NCI-H1105 treated with DMSO at 0.1 percent for 48 hours (cell line): ENCODE data around the gene FGD2.

ENCODE experiments used
- DNase-seq: peaks from one replicate; lab custom pipeline; 2025; lab: John Stamatoyannopoulos, UW

FGD2 gene

DNA sequence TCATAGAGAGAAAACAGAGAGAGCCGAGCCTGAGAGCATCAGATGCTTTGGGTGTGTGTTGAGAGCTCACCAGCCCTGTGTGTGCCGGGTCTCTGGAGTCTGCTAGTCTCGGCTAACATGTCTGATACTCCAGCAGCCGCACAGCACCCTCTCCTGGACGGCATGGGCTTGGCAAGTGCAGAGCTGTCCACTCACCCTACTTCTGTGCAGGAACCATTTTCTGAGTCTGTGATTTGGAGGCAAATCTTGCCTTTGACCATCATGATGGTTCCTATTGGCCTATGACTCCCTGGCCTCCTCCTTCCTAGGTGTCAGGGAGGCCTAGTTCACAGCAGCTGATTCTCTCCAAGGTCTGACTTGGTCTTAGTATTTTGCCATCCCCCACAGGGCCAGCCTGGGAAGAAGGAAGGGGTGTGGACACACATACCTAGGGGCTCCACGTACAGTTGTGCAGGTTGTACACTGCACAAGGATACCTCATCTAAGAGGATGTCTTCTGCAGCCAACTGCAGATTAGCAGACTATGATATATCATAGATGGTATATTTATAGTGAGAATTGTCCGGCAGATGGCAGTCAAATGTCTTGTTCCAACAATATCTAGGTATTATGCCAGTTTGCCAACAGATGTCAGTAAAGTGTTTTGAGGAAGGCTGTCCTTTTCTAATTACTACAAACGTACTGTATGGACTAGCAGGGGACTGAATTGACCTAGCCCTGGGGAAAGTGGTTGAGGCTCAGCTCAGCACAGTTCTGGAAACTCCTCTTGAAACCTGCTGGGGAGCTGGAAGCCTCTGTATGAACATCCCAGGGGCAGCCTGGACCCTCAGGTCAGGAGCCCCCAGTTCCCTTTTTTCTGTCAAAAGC, 13.0 kb downstream of the FGD2 start:
- DNase-seq, result peak; percentile 90

DNA sequence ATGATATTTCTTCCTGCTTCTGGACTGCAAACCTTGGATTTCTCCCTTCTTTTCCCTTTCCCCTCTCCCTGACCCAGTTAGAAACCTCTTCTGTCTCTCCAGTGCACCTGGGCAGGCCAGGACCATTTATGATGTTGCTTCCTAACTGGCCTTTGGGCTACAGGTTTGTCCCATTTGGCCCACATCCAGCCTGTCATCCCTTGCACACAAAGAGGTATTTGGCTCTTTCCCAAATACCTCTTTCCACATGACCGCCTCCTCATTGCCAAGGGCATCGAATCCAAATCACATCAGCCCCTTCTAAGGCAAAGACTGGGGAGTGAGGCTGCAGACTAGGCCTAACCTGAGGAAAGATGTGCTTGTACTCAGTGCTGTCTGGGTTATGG, 13.6 kb downstream of the FGD2 start:
- peak; percentile 93 for DNase-seq

DNA sequence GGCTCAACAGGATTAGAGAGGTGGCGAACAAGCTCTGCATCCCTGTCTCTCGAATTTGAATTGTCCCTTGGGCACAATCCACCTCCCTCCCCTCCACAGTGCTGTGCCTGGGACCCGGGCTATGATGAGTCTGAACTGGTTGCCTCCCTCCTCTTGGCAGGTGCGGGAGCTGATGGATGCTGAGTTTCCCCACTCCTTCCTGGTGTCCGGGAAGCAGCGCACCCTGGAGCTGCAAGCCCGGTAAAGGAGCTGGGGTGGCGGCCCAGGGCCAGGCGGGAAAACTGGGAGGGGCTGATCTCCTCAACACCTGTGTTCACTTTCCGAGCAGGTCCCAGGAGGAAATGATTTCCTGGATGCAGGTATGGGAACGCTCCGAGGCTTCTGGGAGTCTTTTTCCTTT, 14.9 kb downstream of the FGD2 start:
- no peak for DNase-seq

DNA sequence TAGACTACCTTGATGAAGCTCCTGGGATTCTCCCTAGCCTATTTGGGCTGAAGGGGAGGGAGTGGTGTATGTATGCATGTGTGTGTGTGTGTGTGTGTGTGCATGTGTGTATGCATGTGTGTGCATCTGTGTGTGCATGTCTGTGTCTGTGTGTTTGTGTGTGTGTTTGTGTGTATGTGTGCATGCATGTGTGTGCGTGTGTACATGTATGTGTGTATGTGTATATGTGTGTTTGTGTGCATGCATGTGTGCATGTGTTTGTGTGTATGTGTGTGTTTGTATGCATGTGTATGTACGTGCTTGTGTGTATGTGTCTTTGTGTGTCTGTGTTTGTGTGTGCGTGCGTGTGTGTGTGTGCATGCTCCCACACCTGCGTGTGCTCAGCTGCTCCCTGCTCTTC, 15.4 kb downstream of the FGD2 start:
- DNase-seq, result no peak

DNA sequence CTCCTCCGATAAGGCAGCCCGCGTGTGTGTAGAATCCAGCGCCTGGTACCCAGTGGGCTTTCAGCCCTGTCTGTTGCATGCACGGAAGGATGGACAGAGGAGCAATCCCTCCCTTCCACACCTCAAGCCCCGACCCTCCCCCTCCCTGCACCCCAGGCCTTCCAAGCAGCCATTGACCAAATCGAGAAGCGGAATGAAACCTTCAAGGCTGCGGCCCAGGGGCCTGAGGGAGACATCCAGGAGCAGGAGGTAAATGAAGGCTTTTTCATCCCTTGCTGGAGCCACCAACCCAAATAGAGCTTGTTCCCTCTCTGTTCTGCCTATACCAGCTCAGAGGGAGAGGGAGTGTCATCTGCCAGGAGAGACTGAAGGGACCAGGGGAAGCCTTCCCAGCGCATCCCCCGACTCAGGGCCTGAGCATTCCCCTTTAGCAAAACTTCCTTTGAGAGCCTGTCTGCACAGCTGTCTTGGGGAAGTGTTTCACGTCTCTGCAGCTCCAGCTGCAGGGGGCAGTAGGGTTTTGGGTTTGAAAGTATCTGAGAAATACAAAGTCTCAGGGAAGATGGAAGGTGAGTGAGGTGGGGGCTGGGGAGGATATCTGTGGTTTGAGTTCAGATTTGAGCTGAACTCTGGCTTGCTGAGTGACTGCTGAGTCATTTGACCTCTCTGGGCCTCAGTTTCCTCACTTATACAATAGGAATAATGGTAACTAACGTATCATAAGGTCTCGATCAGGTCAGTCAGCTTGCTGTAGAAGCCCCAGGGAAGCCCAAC, 16.1 kb downstream of the FGD2 start:
- DNase-seq, result peak; percentile 12

DNA sequence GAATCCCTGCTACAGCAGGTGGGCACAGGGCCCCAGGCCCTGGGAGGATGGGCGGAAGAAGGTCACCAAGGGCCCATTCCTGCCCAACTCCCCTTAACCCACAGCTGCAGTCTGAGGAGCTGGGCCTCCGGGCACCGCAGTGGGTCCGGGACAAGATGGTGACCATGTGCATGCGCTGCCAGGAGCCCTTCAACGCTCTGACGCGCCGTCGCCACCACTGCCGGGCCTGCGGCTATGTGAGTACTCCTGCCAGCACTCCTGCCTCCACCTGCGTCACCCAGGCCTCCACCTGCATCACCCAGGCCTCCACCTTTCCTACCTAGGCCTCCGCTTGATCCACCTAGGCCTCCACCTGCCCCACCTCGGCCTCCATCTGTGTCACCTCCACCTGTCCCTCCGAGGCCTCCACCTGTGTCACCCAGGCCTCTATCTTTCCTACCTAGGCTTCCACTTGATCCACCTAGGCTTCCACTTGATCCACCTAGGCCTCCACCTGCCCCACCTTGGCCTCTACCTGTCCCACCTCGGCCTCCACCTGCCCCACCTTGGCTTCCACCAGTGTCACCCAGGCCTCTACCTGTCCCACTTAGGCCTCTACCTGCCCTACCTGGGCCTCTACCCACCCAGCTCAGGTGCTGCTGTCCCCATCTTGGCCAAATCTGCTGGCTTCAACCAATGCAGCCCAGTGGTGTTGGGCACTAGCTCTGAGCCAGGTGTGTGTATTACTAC, 16.8 kb downstream of the FGD2 start:
- DNase-seq, result no peak

DNA sequence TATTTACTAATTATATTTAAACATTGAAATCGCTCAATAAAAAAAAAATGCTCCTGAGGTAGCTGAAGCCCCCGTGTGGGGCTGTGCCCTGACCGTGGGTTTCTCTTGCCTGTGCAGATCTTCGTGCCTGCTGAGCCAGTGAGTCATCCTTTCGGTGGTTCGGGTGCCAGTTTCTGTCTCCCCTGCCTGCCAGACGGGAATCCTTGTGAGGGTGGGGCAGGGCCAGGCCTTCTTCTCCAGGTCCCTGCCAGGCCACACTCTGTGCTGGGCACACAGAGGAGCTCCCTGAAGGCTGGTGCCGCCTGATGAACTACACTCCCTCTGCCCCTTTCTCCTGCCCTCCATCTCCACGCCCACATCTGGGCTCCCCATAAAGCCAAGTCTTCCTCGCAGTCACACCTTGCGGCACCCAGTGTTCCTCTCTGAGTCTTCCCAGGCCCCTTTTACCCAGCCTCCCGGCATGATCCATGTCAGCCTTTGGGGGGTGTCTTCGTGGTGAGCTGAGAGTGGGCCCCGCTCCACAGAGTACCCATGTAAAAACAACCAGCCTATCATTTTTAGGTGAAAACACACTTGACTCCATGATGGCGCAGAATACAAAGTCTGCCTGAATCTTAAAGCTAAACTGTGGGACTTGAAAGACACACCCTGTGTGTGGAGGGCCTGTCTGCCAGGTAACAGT, 19.3 kb downstream of the FGD2 start:
- DNase-seq, result no peak

DNA sequence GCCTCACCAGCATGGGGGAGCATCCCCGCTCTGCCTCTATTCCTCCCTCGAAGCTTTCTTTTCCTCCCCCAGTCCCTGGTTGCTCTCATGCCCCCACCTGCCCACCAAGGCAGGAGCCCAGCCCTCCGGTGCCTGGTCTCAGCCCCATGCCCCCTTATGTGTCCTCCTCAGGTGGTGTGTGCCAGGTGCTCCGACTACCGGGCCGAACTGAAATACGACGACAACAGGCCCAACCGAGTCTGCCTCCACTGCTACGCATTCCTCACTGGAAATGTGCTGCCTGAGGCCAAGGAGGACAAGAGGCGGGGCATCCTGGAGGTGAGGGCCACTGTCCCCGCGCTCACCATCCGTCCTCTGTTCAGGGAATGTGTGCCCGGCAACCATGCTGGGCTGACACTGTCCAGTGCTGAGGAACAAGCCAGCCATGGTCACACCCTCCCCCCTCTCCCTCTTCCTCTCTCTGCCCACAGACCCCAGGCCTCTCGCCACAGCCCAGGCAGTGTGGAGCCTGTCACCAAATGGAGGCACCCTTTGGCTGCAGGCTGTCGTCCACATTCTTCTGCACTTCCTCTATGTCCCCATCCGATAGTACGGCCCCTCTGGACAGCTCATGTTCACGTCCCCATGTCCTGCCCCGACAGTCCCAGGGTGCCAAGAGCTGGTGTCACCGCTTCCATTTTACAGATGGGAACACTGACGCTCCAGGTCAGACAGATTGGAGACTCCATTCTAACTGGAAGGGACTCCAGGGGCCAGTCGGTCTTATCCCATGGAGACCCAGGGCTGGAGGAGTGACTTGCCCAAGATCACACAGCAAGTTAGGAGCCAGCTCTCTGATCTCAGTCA, 20.4 kb downstream of the FGD2 start:
- DNase-seq, result no peak

DNA sequence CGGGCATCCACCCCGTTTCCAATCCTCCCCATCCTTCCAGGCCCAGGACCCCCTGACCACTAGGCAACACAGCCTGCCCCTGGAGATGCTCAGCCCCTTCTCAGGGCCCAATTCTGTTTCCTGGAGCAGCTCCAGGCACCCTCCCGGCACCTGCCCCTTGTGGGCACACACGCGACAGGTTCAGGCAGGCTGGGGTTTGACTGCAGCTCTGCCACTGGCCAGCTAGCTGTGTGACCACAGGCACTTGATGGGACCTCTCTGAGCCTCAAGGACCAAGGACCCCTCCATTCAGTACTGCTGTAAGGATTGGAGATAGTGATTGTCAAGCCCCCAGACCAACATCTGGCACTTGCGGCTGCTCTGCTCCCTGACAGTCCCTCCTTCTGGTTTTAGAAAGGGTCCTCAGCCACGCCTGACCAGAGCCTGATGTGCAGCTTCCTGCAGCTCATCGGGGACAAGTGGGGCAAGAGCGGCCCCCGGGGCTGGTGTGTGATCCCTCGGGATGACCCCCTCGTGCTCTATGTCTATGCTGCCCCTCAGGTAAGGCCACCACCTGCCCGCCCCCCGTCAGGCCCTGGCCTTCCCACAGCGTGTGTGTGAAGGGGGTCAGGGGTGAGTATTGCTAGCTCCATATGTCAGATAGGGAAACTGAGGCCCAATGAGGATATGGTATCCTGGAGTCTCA, 21.7 kb downstream of the FGD2 start:
- no peak for DNase-seq

DNA sequence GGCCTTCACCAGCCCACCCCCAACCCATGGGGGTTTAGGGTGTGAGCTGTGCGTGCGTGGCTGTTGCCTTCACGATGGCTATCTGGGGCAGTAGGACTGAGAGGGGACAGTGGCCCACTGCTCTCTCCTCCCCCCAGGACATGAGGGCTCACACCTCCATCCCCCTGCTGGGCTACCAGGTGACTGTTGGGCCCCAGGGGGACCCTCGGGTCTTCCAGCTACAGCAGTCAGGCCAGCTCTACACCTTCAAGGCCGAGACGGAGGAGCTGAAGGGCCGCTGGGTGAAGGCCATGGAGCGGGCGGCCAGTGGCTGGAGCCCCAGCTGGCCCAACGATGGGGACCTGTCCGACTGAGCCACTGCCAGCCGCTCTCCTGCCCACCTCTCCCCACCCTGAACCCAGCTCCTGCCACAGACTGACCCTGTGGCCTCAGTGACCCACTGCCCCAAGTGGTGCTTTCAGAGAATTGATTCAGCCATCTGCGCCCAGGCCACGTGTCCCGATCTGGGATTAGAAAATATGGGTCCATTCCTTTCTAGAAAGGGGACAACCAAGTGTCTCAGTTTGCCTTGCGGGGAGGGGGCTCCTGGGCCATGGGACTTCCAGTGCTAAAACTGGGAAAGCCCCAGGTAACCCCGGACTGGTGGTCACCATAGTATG, 22.5 kb downstream of the FGD2 start:
- no peak for DNase-seq

DNA sequence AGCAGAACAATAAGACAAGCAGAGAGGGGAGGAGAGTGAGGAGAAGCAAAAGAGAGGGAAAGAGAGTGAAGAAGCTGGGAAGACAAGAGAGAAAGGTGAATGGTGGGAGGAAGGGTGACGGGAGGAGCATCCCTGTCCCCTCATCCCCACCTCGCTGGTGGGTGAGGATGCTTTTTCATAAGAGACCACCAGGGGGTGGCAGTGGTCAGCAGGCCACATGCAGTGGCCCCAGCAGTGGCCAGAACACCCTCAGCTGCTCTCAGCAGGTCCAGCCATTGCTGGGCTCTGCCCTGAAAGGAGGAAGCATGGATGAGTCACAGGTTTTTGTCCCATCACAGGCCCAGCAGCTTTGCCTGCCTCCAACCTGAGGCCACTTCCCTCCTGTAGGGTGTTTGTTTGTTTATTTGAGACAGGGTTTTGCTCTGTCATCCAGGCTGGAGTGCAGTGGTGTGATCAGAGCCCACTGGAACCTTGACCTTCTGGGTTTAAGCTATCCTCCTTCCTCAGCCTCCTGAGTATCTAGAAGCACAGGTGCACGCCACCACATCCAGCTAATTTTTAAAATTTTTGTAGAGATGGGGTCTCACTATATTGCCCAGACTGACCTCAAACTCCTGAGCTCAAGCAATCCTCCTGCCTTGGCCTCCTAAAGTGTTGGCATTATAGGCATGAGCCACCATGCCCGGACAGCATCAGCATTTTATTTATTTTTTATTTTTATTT, 24.0 kb downstream of the FGD2 start:
- DNase-seq, result peak; percentile 12

DNA sequence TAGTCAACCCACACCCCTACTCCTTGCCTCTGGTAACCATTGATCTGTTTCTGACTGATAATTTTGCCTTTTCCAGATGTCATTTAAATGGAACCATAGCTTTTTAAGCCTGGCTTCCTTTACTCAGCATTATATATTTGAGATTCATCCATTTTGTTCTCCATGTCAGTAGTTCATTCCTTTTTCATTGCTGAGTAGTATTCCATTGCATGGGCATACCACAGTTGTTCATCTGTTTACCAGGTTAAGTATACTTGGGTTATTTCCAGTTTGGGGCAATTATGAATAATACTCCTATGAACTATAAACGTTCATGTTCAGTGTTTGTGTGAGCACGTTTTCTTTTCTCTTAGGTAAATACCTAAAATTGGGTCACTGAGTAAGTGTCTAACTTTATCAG, 25.1 kb downstream of the FGD2 start:
- DNase-seq, result no peak

DNA sequence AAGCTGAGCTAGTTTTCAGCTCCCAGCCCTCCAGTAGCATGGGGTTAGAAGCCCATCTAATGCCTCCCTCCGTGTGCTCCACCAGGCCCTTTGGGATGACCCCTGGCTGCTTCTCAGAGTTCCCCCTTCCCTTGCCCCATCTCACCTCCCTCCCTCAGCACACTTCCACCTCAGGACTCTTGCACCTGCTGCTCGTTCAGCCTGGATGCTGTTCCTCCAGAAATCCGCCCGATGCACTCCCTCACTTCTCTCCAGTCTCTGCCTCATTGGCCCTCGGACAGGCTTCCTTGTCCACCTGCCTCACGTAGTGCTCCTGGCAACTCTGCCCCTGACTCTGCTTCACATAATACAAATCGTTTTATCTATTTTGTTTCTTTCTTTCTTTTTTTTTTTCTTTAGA, 26.8 kb downstream of the FGD2 start:
- no peak for DNase-seq

DNA sequence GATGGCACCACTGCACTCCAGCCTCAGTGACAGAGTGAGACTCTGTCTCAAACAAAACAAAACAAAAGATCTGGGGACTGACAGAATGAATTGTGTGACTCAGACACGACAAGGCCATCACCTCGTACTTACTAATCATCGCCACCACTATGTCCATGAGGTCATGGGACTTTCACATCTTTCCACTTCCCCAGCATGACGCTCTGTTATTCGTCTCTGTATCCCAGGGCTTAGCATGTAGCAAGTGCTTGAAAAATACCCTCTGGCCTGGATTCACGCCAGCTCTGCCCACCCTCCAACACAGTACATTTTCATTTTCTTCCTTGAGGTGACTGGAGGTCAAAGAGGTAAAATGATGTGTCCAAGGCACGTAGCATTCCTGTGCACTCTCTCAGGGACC, 27.8 kb downstream of the FGD2 start:
- no peak for DNase-seq

DNA sequence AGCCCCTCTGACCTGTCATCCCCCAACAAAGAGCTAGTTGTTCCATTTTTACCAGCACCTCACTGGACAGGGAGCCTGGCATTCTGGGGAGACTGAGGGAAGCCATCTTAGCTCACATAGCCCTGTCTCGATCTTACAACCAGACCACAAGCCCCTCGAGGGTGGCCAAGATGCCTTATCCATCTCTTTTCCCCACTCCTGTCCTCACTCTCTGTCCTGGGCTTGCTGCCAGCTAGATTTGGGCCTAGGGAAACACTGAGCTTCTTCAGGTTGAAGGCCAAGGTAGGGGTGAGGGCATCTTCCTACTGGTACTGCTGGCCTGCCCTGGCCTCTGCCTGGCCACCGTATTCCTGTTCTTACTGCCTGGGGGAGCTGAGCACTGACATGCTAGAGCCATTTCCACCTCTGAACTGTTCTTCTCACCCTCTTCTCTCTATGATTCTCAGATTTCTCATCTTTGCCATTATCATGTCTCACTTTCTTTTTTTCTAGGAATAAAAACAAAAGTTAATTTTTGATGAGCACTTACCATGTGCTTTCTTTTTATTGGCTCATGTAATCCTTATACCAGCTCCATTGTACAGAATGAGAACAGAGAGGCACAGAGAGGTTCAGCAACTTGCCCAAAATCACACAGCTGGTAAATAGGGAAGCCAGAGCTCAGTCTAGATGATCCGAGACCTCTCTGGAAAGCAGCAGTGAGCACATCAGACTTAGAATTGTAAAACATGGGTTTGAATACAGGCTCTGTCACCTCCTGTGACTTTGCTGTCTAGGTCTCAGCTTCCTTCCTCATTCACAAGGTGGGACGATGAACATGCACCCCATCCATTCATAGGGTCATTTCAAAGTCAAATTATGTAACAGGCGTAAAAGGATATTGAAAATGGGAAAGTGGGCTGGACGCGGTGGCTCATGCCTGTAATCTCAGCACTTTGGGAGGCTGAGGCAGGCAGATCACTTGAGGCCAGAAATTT, 28.7 kb downstream of the FGD2 start:
- no peak for DNase-seq

DNA sequence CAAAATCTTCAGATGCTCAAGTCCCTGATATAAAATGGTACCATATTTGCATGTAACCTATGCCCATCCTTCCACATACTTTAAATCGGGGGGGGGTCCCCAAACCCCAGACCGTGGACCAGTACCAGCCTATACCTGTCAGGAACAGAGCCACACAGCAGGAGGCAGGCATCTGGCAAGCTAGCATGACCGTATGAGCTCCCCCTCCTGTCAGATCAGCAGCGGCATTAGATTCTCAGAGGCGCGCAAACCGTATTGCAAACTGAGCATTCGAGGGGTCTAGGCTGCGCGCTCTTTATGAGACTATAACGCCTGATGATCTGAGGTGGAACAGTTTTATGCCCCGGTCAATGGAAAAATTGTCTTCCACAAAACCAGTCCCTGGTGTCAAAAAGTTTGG, 30.7 kb downstream of the FGD2 start:
- DNase-seq, result no peak

DNA sequence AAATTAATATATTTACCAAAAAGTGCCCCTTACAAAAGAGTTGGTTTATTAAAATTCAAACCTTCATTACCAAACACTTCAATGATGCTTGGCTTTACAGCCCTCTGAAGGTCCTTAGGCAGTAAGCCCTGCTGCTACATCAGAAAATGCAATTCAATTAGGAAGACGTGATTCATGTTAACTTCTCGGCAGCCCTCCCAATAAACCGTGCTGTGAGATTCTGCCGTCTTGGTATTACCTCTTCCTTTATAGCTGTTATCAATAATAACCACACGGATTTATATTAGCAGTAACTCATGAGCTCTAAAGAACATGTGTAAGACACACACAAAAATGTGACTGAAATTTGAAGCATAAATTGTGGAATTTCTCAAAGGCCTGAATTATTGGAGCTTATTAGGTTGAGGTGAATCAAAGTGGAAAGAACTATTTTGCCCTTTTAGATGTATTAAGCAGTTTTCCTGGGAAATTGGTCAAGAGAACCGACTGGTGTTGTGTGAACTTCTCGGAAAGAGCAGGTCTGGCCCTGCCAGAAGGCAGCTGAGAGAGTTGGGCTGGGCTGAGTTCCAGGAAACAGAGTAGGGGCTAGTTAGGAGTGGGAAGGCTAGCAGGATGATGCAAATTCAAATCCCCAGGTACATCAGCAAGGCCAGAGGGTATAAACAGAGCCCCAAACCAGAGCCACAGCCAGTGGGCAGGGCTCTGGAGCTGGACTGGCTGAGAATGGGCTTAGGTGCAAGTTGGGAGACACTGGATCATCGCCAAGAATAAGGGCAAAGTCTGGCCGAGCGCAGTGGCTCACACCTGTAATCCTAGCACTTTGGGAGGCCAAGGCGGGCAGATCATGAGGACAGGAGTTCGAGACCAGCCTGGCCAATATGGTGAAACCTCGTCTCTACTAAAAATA, 33.1 kb downstream of the FGD2 start:
- DNase-seq, result peak; percentile 63
